Gastroesophageal sphincter (tissue), 3 donors: ENCODE measurements around the gene ZNRF3.

Experiments
- EP300 ChIP-seq: sonication (generic); formaldehyde crosslinking; IDR thresholded peaks from one replicate; pipeline ENCODE4 v1.6.1; 2017; ENCODE audit warnings: antibody characterized with exemption, mild to moderate bottlenecking
- POLR2AphosphoS5 ChIP-seq: sonication (generic); formaldehyde crosslinking; IDR thresholded peaks from one replicate; pipeline ENCODE4 v1.6.1; 2017; ENCODE audit warnings: antibody characterized with exemption
- TF ChIP-seq, protein P1 (sequence below), 4 experiments: fragments of 200-600 bp in 2 of 4; fragments of 450-650 bp in 2 of 4; sonication (generic) in 1 of 4; IDR thresholded peaks; one replicate each; pipeline ENCODE4 v1.5.1; 2017 to 2019; ENCODE audit warnings: antibody characterized with exemption in 4 of 4, mild to moderate bottlenecking in 2 of 4, moderate library complexity in 2 of 4

DNA sequence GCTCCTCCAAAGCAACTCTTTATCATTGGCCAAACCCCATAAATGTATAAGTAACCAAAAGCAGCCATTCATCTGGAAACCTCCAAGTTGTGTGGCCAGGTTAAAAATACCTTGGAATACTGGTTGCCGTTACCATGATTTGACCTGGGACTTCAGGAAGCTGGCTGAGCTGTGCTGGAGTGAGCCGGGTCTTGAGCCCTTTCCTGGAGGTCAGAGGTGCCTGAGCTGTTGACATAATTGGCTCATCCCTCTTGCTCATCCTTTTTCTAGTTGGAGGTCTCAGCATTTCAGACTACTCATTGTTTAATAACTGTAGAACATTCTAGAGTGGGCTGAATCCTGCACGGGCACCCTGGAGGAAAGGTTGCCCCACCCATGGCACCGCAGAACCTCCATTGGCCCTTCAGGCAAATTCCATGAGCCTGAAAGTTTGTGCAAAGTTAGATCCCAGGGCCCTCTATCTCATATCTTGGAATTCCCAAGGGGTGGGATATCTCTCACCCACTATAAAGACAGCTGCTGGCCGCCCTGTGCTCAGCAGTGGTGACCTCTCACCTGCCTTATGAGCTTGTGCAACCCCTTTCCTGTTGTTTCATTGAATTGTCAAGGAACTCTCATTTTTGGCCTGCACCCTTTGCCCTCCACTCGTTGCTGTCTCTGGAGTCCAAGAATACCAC, 101.2 kb downstream of the ZNRF3 start:
- TF ChIP-seq, protein P1, sequence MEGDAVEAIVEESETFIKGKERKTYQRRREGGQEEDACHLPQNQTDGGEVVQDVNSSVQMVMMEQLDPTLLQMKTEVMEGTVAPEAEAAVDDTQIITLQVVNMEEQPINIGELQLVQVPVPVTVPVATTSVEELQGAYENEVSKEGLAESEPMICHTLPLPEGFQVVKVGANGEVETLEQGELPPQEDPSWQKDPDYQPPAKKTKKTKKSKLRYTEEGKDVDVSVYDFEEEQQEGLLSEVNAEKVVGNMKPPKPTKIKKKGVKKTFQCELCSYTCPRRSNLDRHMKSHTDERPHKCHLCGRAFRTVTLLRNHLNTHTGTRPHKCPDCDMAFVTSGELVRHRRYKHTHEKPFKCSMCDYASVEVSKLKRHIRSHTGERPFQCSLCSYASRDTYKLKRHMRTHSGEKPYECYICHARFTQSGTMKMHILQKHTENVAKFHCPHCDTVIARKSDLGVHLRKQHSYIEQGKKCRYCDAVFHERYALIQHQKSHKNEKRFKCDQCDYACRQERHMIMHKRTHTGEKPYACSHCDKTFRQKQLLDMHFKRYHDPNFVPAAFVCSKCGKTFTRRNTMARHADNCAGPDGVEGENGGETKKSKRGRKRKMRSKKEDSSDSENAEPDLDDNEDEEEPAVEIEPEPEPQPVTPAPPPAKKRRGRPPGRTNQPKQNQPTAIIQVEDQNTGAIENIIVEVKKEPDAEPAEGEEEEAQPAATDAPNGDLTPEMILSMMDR (IDR thresholded peaks at IDR 0.05) = no peak
- TF ChIP-seq EP300 = no peak
- TF ChIP-seq POLR2AphosphoS5 = no peak
